CD4-positive, alpha-beta T cell treated with Interleukin-21 for 1 hour (primary cell): Measurements from ENCODE around the gene PRSS33.
A peak's percentile ranks its signal among the peaks of the same experiment; 100 is the strongest.

Experiments used
- DNase-seq: peaks from one replicate; pipeline ENCODE4 v3.0.0-alpha.2; 2020

PRSS33 gene

GRCh38 chr16:2775765-2776499 lies 11.4 kb downstream of the PRSS33 start:
- no peak for DNase-seq

GRCh38 chr16:2775131-2775716 lies 12.1 kb downstream of the PRSS33 start:
- DNase-seq: no peak

- no peak for DNase-seq
Observed at GRCh38 chr16:2774161-2774891, 13.0 kb downstream of the PRSS33 start.

- DNase-seq: no peak
Observed at GRCh38 chr16:2773188-2773968, 14.0 kb downstream of the PRSS33 start.

- DNase-seq: no peak
Observed at GRCh38 chr16:2771496-2772402, 15.6 kb downstream of the PRSS33 start.

GRCh38 chr16:2770057-2770951 lies 17.1 kb downstream of the PRSS33 start:
- DNase-seq: peak; percentile 37

- no peak for DNase-seq
Observed at GRCh38 chr16:2769675-2770056, 17.7 kb downstream of the PRSS33 start.

- DNase-seq: no peak
Observed at GRCh38 chr16:2769100-2769529, 18.2 kb downstream of the PRSS33 start.

- no peak for DNase-seq
Observed at GRCh38 chr16:2768403-2769089, 18.8 kb downstream of the PRSS33 start.

GRCh38 chr16:2767891-2768290 lies 19.5 kb downstream of the PRSS33 start:
- DNase-seq: no peak

GRCh38 chr16:2767140-2767731 lies 20.1 kb downstream of the PRSS33 start:
- DNase-seq: no peak

GRCh38 chr16:2766430-2767139 lies 20.8 kb downstream of the PRSS33 start:
- DNase-seq: no peak

- no peak for DNase-seq
Observed at GRCh38 chr16:2765462-2766404, 21.6 kb downstream of the PRSS33 start.

- DNase-seq: no peak
Observed at GRCh38 chr16:2764718-2765117, 22.6 kb downstream of the PRSS33 start.

GRCh38 chr16:2763173-2763572 lies 24.2 kb downstream of the PRSS33 start:
- DNase-seq: no peak

GRCh38 chr16:2762711-2763110 lies 24.6 kb downstream of the PRSS33 start:
- no peak for DNase-seq

- DNase-seq: no peak
Observed at GRCh38 chr16:2761886-2762583, 25.3 kb downstream of the PRSS33 start.
